ENCODE results near the gene NXPH1.

GRCh38 chr7:8581842-8582241, 148.4 kb downstream of the NXPH1 start:
- no peak for TF ChIP-seq SUZ12 (IDR thresholded peaks at IDR 0.05)
- TF ChIP-seq SP1 (IDR thresholded peaks at IDR 0.05), result no peak
- no peak for TF ChIP-seq BHLHE40 (IDR thresholded peaks at IDR 0.05; ENCODE audit: borderline replicate concordance)
- no peak for TF ChIP-seq PKNOX1 (IDR thresholded peaks at IDR 0.05)
- no peak for TF ChIP-seq FOXM1 (IDR thresholded peaks at IDR 0.05; ENCODE audit: borderline replicate concordance)
- no peak for TF ChIP-seq ZNF384 (IDR thresholded peaks at IDR 0.05)
- no peak for TF ChIP-seq NFRKB (IDR thresholded peaks at IDR 0.05)
- TF ChIP-seq TARDBP (IDR thresholded peaks at IDR 0.05), result no peak
- no peak for TF ChIP-seq ARNT (IDR thresholded peaks at IDR 0.05)
- no peak for TF ChIP-seq L3MBTL2 (conservative IDR thresholded peaks at IDR 0.05)
- no peak for TF ChIP-seq LEF1 (IDR thresholded peaks at IDR 0.05; ENCODE audit: borderline replicate concordance)
- TF ChIP-seq FOXA1 (IDR thresholded peaks at IDR 0.05), result no peak
- TF ChIP-seq ELF4 (IDR thresholded peaks at IDR 0.05), result no peak
